Glutamatergic neuron (in vitro differentiated cells): ENCODE data around the gene CYB561D1. TPM values are rescaled to one million over a fixed set of nuclear protein-coding genes. Genes with fewer than 3 reads are reported as not detected.

ENCODE experiments used
- DNase-seq: peaks from one replicate; pipeline ENCODE4 v3.0.0; 2022
- H3K27ac Mint-ChIP-seq: one replicate; pipeline ENCODE4 v1.8.0; 2020; ENCODE audit warnings: mild to moderate bottlenecking, mixed read lengths, inconsistent platforms; ENCODE audit not compliant: unreplicated experiment
- H3K27me3 Mint-ChIP-seq: one replicate; pipeline ENCODE4 v1.8.0; 2020; ENCODE audit warnings: mild to moderate bottlenecking, moderate library complexity, mixed read lengths, inconsistent platforms; ENCODE audit not compliant: unreplicated experiment
- H3K36me3 Mint-ChIP-seq: one replicate; pipeline ENCODE4 v1.8.0; 2020; ENCODE audit warnings: mild to moderate bottlenecking, mixed read lengths, inconsistent platforms; ENCODE audit not compliant: unreplicated experiment
- H3K4me1 Mint-ChIP-seq: one replicate; pipeline ENCODE4 v1.8.0; 2020; ENCODE audit warnings: mild to moderate bottlenecking, low read depth, mixed read lengths, inconsistent platforms; ENCODE audit not compliant: unreplicated experiment
- H3K4me3 Mint-ChIP-seq: one replicate; pipeline ENCODE4 v1.8.0; 2020; ENCODE audit warnings: mild to moderate bottlenecking, mixed read lengths, inconsistent platforms; ENCODE audit not compliant: unreplicated experiment
- H3K9me3 Mint-ChIP-seq: one replicate; pipeline ENCODE4 v1.8.0; 2020; ENCODE audit warnings: mild to moderate bottlenecking, moderate library complexity, mixed read lengths, inconsistent platforms; ENCODE audit not compliant: unreplicated experiment
- CTCF ChIP-seq: fragments of 200-600 bp; sonication (generic); IDR thresholded peaks from one replicate; pipeline ENCODE4 v1.5.0; 2021; ENCODE audit not compliant: partially characterized antibody, unreplicated experiment
- total RNA-seq: library from RNA; stranded (reverse); fragmentation: NEBNext Ultra II Directional; extraction: Animal tissue kit (Norgen Biotek cat#: 25700); gene quantifications from one replicate; pipeline ENCODE4 v1.2.1, GENCODE V29; 2021; ENCODE audit not compliant: unreplicated experiment

Gene CYB561D1
- total RNA-seq, 1 donor from 2014 or later: 23.9 TPM

GRCh38 chr1:109531380-109531779 lies 37.5 kb downstream of the CYB561D1 start:
- H3K27me3 Mint-ChIP-seq: peaks cover 34% of the 10 kb centered on the region
- peak; percentile 27 for DNase-seq
- H3K4me3 Mint-ChIP-seq: peak overlapping the region; percentile 69
- peak overlapping the region; percentile 97 for H3K27ac Mint-ChIP-seq
- TF ChIP-seq CTCF: no peak
- peaks cover 59% of the 10 kb centered on the region for H3K4me1 Mint-ChIP-seq
- H3K36me3 Mint-ChIP-seq: no peaks in the 10 kb centered on the region
- peaks cover 34% of the 10 kb centered on the region for H3K9me3 Mint-ChIP-seq

GRCh38 chr1:109531826-109532364 lies 38.0 kb downstream of the CYB561D1 start:
- H3K9me3 Mint-ChIP-seq: peaks cover 32% of the 10 kb centered on the region
- H3K27ac Mint-ChIP-seq: peak overlapping the region; percentile 52
- peak overlapping the region; percentile 49 for H3K4me3 Mint-ChIP-seq
- H3K36me3 Mint-ChIP-seq: no peaks in the 10 kb centered on the region
- peaks cover 55% of the 10 kb centered on the region for H3K4me1 Mint-ChIP-seq
- no peak for TF ChIP-seq CTCF
- no peak for DNase-seq
- peaks cover 34% of the 10 kb centered on the region for H3K27me3 Mint-ChIP-seq

GRCh38 chr1:109532365-109533136 lies 38.7 kb downstream of the CYB561D1 start:
- Mint-ChIP-seq H3K4me1 (peaks cover 48% of the 10 kb centered on the region), H3K36me3 (no peaks in the 10 kb centered on the region), H3K27ac (peak overlapping the region; percentile 95), H3K4me3 (peak overlapping the region; percentile 67), H3K27me3 (peaks cover 27% of the 10 kb centered on the region), H3K9me3 (peaks cover 26% of the 10 kb centered on the region)
- peak; percentile 98 for TF ChIP-seq CTCF
- peak; percentile 94 for DNase-seq

- no peak for DNase-seq
- Mint-ChIP-seq H3K9me3 (peaks cover 14% of the 10 kb centered on the region), H3K4me1 (peaks cover 36% of the 10 kb centered on the region), H3K4me3 (no peak overlapping the region), H3K27me3 (peaks cover 19% of the 10 kb centered on the region), H3K36me3 (no peaks in the 10 kb centered on the region), H3K27ac (no peak overlapping the region)
- TF ChIP-seq CTCF: no peak
Observed at GRCh38 chr1:109534307-109534858, 40.5 kb downstream of the CYB561D1 start.

GRCh38 chr1:109535481-109535880 lies 41.6 kb downstream of the CYB561D1 start:
- Mint-ChIP-seq H3K4me1 (peaks cover 28% of the 10 kb centered on the region), H3K36me3 (no peaks in the 10 kb centered on the region), H3K4me3 (no peak overlapping the region), H3K27me3 (peaks cover 9% of the 10 kb centered on the region), H3K27ac (peak overlapping the region; percentile 68), H3K9me3 (peaks cover 8% of the 10 kb centered on the region)
- no peak for TF ChIP-seq CTCF
- no peak for DNase-seq
